Spleen (tissue), 11 donors: ENCODE results near the gene RERE. TPM values are rescaled to one million over a fixed set of nuclear protein-coding genes. Genes with fewer than 3 reads are reported as not detected.

Experiments used
- DNase-seq: peaks from one replicate; pipeline ENCODE4 v3.0.0-alpha.2; 2020
- H3K27ac ChIP-seq, 8 donors: fragments of 200-600 bp; sonication (generic) in 7 of 8; 1 replicate in 4 of 8; 2 replicates in 4 of 8; pipeline versions ENCODE4 v1.5.0 to v1.8.0; 2016 to 2021; ENCODE audit warnings: inconsistent platforms in 4 of 8, mild to moderate bottlenecking in 4 of 8, moderate library complexity in 1 of 8
- H3K27me3 ChIP-seq, 7 donors: fragments of 200-600 bp; sonication (generic) in 6 of 7; replicated peaks in 1 of 7; 1 replicate in 4 of 7; 2 replicates in 3 of 7; pipeline versions ENCODE4 v1.5.0 to v1.8.0; 2016 to 2021; ENCODE audit warnings: inconsistent platforms in 3 of 7, mild to moderate bottlenecking in 1 of 7
- H3K36me3 ChIP-seq, 6 donors: fragments of 200-600 bp; sonication (generic) in 5 of 6; 1 replicate in 4 of 6; 2 replicates in 2 of 6; pipeline versions ENCODE4 v1.5.0 to v1.8.0; 2016 to 2021; ENCODE audit warnings: inconsistent platforms in 2 of 6
- H3K4me1 ChIP-seq, 6 donors: fragments of 200-600 bp; sonication (generic) in 5 of 6; 1 replicate in 3 of 6; 2 replicates in 3 of 6; pipeline versions ENCODE4 v1.5.0 to v1.8.0; 2016 to 2021; ENCODE audit warnings: inconsistent platforms in 3 of 6
- H3K4me3 ChIP-seq, 8 donors: fragments of 200-600 bp; sonication (generic) in 7 of 8; 1 replicate in 4 of 8; 2 replicates in 4 of 8; pipeline versions ENCODE4 v1.5.0 to v1.8.0; 2016 to 2021; ENCODE audit warnings: inconsistent platforms in 4 of 8, mild to moderate bottlenecking in 4 of 8, moderate library complexity in 2 of 8
- H3K9me3 ChIP-seq, 8 donors: fragments of 200-600 bp; sonication (generic) in 7 of 8; 1 replicate in 4 of 8; 2 replicates in 4 of 8; pipeline versions ENCODE4 v1.5.0 to v1.8.0; 2016 to 2021; ENCODE audit warnings: inconsistent platforms in 4 of 8
- POLR2A ChIP-seq, 3 donors: fragments of 450-650 bp; IDR thresholded peaks; one replicate each; pipeline ENCODE4 v1.5.1; 2017; ENCODE audit warnings: antibody characterized with exemption in 3 of 3, mild to moderate bottlenecking in 1 of 3
- POLR2AphosphoS5 ChIP-seq, 3 donors: sonication (generic); formaldehyde crosslinking; IDR thresholded peaks; one replicate each; pipeline ENCODE4 v1.5.1; 2017; ENCODE audit warnings: antibody characterized with exemption in 3 of 3
- WGBS, 5 donors: extraction: QIAGEN DNeasy Blood & Tissue Kit in 3 of 5; methylation state at CpG; one replicate each; pipeline versions ENCODE4 v1.1.5 to v1.1.7; 2013 to 2018; 5-methylcytosine and 5-hydroxymethylcytosine counted together
- intact Hi-C: fragments of 100-400 bp; cut with DNase I; formaldehyde crosslinking; loops from one replicate; pipeline ENCODE4 v1.15.0; 2023; ENCODE audit warnings: low total_unique reads
- polyA plus RNA-seq, 3 donors: library from polyadenylated mRNA; stranded (reverse); fragments of 200-250 nt; gene quantifications; one replicate each; pipeline ENCODE4 v1.2.1, GENCODE V29; 2013
- total RNA-seq, 7 donors: library from RNA; depleted of rRNA in 3 of 7; stranded (reverse); fragments of >200 nt in 3 of 7; fragmentation: NEBNext Ultra II Directional in 4 of 7; extraction: Animal tissue kit (Norgen Biotek cat#: 25700) in 4 of 7; gene quantifications; one replicate each; pipeline versions ENCODE4 v1.1.0 to v1.2.1, GENCODE V29; 2016 to 2021
- TF ChIP-seq, protein P1 (sequence below), 11 experiments: fragments of 200-600 bp in 7 of 11; fragments of 450-650 bp in 4 of 11; sonication (generic) in 4 of 11; IDR thresholded peaks in 8 of 11; conservative IDR thresholded peaks in 3 of 11; 1 replicate in 7 of 11; 2 replicates in 4 of 11; pipeline versions ENCODE4 v1.4.0 to v1.8.0; 2016 to 2021; ENCODE audit warnings: antibody characterized with exemption in 11 of 11, inconsistent platforms in 4 of 11, mild to moderate bottlenecking in 1 of 11
- donor health status: healthy with polysubstance abuse.
- donor health status: DM: no; HTN: no; CAD: no; lungs with moderate emphysema.
- donor health status: DM: no; HTN: no; CAD: no.
- donor health status: Bipolar disorder and iron deficiency.
- donor health status: healthy.
- donor health status: DM: no; HTN: no; CAD: no.
- donor health status: DM: yes; HTN: yes; CAD: no.

RERE gene
- total and polyA plus RNA-seq, 10 donors, result 10.3 to 149 (median 117) TPM

DNA sequence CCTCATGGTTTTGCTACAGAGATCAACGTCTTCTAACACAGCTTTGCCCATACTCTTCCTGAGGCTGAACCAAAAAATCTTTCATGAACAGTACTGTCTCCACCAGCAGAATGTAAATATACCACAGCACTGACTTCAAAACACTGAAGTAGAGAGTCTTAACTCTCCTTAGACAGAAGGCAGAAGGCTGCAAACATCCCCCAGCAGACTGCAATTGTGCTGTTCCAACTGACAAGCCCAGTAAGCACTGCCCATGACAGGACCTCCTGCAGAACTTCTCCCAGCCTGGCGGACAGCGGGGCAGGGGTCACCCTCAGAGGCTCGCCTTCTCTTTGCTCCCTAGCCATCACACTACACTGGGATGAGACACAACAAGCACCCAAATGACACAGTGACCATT is 218.7 kb downstream of the RERE start:
- WGBS, 5 donors, result 71 to 85% (median 77%) methylated on average over 4 of the region's 4 CpGs
- no peak overlapping the region for H3K4me3 ChIP-seq
- peaks cover 2 to 73% (median 43%) of the 10 kb centered on the region in 6 donors for H3K4me1 ChIP-seq
- H3K27ac ChIP-seq, result peak overlapping the region in 5 of 8 donors; percentile 18 to 52 (median 28)
- peaks cover 0 to 8% (median 0%) of the 10 kb centered on the region in 6 donors for H3K36me3 ChIP-seq
- TF ChIP-seq POLR2AphosphoS5 (IDR thresholded peaks at IDR 0.05) (no peak), POLR2A (IDR thresholded peaks at IDR 0.05) (no peak)
- TF ChIP-seq, protein P1, sequence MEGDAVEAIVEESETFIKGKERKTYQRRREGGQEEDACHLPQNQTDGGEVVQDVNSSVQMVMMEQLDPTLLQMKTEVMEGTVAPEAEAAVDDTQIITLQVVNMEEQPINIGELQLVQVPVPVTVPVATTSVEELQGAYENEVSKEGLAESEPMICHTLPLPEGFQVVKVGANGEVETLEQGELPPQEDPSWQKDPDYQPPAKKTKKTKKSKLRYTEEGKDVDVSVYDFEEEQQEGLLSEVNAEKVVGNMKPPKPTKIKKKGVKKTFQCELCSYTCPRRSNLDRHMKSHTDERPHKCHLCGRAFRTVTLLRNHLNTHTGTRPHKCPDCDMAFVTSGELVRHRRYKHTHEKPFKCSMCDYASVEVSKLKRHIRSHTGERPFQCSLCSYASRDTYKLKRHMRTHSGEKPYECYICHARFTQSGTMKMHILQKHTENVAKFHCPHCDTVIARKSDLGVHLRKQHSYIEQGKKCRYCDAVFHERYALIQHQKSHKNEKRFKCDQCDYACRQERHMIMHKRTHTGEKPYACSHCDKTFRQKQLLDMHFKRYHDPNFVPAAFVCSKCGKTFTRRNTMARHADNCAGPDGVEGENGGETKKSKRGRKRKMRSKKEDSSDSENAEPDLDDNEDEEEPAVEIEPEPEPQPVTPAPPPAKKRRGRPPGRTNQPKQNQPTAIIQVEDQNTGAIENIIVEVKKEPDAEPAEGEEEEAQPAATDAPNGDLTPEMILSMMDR (IDR thresholded peaks at IDR 0.05 in 8 of 11, conservative IDR thresholded peaks at IDR 0.05 in 3 of 11), result no peak
- no peaks in the 10 kb centered on the region for H3K27me3 ChIP-seq
- no peak for DNase-seq
- no peaks in the 10 kb centered on the region for H3K9me3 ChIP-seq
- intact Hi-C loops, result no loop called here

DNA sequence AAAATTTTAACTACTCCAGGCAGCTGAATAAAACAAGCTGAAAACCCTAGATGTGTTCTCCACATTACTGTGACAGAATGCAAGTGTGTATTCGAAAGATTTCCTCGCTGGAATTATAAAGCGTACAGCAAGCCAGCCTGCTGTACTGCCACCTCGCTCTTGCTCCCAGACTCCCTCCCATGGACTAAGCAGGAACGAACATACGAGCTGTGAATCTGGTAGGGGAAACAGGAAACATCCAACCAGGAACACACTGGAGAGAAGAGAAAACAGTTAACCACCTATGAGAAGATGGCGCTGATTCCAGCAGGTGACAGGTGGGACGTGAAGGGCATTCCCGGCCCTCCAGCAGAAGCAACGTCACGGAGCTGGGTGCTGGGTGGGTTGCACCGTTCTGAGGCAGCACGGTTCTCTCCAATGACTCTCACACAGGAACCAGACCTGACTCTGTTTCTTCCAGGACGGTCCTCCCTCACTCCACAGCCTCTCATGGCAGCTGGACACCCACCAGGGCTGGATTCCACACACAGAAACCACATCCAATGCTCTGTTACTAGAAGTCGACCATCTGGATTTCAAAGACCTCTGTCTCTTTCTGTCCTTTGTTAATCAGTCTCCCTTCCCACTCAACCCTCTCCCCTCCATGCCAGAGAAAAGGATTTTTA is 219.2 kb downstream of the RERE start:
- H3K27me3 ChIP-seq, result no peaks in the 10 kb centered on the region
- intact Hi-C loops, result no loop called here
- H3K27ac ChIP-seq, result peak overlapping the region in 5 of 8 donors; percentile 18 to 52 (median 28)
- TF ChIP-seq, protein P1 (IDR thresholded peaks at IDR 0.05 in 8 of 11, conservative IDR thresholded peaks at IDR 0.05 in 3 of 11), result peak in 8 of 11 experiments; percentile 14 to 52 (median 33)
- no peak for TF ChIP-seq POLR2A (IDR thresholded peaks at IDR 0.05)
- TF ChIP-seq POLR2AphosphoS5 (IDR thresholded peaks at IDR 0.05), result peak in 2 of 3 donors; percentile 8 to 43
- H3K9me3 ChIP-seq, result no peaks in the 10 kb centered on the region
- WGBS, 5 donors, result 64 to 76% (median 74%) methylated on average over 15 of the region's 15 CpGs
- peaks cover 0 to 67% (median 37%) of the 10 kb centered on the region in 6 donors for H3K4me1 ChIP-seq
- peaks cover 0 to 11% (median 0%) of the 10 kb centered on the region in 6 donors for H3K36me3 ChIP-seq
- H3K4me3 ChIP-seq, result no peak overlapping the region
- no peak for DNase-seq

DNA sequence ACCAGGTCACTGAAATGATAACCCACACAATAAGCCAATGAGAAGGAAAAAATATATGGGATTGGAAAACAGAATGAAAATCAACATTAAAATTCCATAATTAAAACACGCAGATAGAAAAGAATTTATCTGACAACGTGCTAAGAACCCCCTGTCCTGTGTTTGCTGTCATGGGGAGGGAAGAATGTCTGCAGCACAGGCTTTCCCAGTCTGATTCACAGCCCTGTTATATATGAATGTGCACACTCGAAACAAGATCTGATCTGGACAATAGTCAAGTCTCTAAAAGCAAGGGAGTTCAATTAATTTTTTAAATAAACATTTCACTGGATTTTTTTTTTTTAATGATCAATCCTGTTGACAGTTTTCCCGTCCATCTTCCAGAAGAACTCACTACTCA is 220.0 kb downstream of the RERE start:
- intact Hi-C loops, result no loop called here
- DNase-seq, result no peak
- no peak overlapping the region for H3K4me3 ChIP-seq
- peaks cover 0 to 60% (median 30%) of the 10 kb centered on the region in 6 donors for H3K4me1 ChIP-seq
- TF ChIP-seq, protein P1 (IDR thresholded peaks at IDR 0.05 in 8 of 11, conservative IDR thresholded peaks at IDR 0.05 in 3 of 11), result no peak
- TF ChIP-seq POLR2A (IDR thresholded peaks at IDR 0.05) (no peak), POLR2AphosphoS5 (IDR thresholded peaks at IDR 0.05) (no peak)
- no peaks in the 10 kb centered on the region for H3K9me3 ChIP-seq
- H3K27me3 ChIP-seq, result no peaks in the 10 kb centered on the region
- 74 to 92% (median 86%) methylated on average over 4 of the region's 4 CpGs for WGBS, 5 donors
- H3K27ac ChIP-seq, result no peak overlapping the region
- H3K36me3 ChIP-seq, result peaks cover 0 to 11% (median 0%) of the 10 kb centered on the region in 6 donors

DNA sequence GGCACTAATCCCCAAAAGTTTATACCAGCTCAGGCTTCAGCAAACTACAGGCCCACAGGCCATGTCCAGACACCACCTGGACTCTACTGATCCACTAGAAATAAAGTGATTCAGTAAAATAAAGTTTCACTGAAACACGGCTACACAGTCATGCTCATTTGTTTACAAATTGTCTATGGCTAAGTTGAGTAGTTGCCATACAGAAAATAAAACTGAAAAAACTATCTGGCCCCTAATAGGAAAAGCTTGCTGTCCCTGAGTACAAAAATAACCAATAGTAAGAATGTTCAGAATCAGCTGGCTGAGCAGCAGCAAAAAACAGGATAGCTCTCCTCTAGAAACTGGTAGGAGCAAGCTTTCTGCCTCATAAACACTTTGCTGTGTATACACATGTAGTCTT is 221.5 kb downstream of the RERE start:
- H3K27ac ChIP-seq, result peak overlapping the region in 1 of 8 donors; percentile 31
- peaks cover 0 to 65% (median 28%) of the 10 kb centered on the region in 6 donors for H3K4me1 ChIP-seq
- H3K36me3 ChIP-seq, result peaks cover 0 to 11% (median 0%) of the 10 kb centered on the region in 6 donors
- no peaks in the 10 kb centered on the region for H3K27me3 ChIP-seq
- 41 to 74% (median 63%) methylated on average over 1 of the region's 1 CpG for WGBS, 5 donors
- H3K4me3 ChIP-seq, result no peak overlapping the region
- TF ChIP-seq, protein P1 (IDR thresholded peaks at IDR 0.05 in 8 of 11, conservative IDR thresholded peaks at IDR 0.05 in 3 of 11), result no peak
- no peak for TF ChIP-seq POLR2AphosphoS5 (IDR thresholded peaks at IDR 0.05)
- no peak for TF ChIP-seq POLR2A (IDR thresholded peaks at IDR 0.05)
- intact Hi-C loops, result no loop called here
- DNase-seq, result no peak
- H3K9me3 ChIP-seq, result no peaks in the 10 kb centered on the region
